Dedifferentiated amniotic fluid mesenchymal stem cell (primary cell): ENCODE data around the gene SAXO1.

ENCODE experiments used
- DNase-seq: peaks from one replicate; pipeline ENCODE4 v3.0.0-alpha.2; 2016; ENCODE audit errors: extremely low spot score

SAXO1 gene

DNA sequence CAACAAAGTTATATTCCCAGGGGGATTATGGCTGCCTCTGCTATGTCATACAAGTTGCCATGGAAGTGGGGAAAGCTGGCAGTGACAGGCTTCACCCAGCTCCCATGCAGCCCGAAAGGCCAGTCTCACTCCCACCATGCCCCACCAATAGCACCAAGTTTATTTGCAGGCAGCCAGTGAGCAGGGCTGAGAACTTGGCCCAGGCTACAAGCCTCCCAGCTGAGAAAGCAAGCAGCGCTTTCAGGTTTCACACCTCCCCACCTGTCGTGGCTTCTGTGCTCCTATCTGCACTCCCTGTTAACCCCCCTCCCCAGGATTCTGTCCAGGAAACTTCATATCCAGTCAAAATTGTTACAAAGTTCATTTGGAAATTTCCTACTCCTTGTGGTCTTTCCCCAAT lies 155.0 kb downstream of the SAXO1 start:
- no peak for DNase-seq
